Endothelial cell of umbilical vein (primary cell): Measurements from ENCODE around the gene SERGEF. TPM values are rescaled to one million over a fixed set of nuclear protein-coding genes. Genes with fewer than 3 reads are reported as not detected.

Experiments used
- BruUV-seq: library from RNA; stranded (reverse); fragments of 400-500 nt; replicated peaks from 2 replicates; lab custom pipeline; 2021; lab: Mats Ljungman, UMichigan
- CTCF ChIA-PET: fragments of 300-600, 350-600 bp; sonication (Branson Sonifier 250); formaldehyde crosslinking; loops from one replicate; lab custom pipeline; 2021; ENCODE audit warnings: antibody characterized with exemption, inconsistent platforms; lab: Charles Lee
- POLR2A ChIA-PET: fragments of 300-600, 350-600 bp; sonication (Branson Sonifier 250); formaldehyde crosslinking; loops from one replicate; lab custom pipeline; 2021; ENCODE audit warnings: antibody characterized with exemption, inconsistent platforms; lab: Charles Lee
- DNase-seq: peaks from one replicate; pipeline ENCODE4 v3.0.0-alpha.2; 2011; ENCODE audit warnings: low read depth, low spot score
- FAIRE-seq: peaks from 2 replicates; lab custom pipeline; 2011; peaks lifted over from hg19 to GRCh38; lab: Jason Lieb, UNC
- H2AFZ ChIP-seq: 2 replicates; pipeline ENCODE4 v1.6.0; 2012; ENCODE audit warnings: low read depth, low read length, control low read depth, inconsistent platforms
- H3K27ac ChIP-seq: 2 replicates; pipeline ENCODE4 v1.5.1; 2011; ENCODE audit warnings: low read depth, mild to moderate bottlenecking, control low read depth, low read length, moderate library complexity; ENCODE audit not compliant: insufficient read depth
- H3K27me3 ChIP-seq, 2 experiments: 2 replicates each; pipeline versions ENCODE4 v1.6.0 to v1.6.1; 2011; ENCODE audit warnings: low read length in 2 of 2, mixed read lengths in 1 of 2; ENCODE audit not compliant: control insufficient read depth in 2 of 2, insufficient read depth in 2 of 2
- H3K36me3 ChIP-seq, 2 experiments: 2 replicates in 1 of 2; 3 replicates in 1 of 2; pipeline ENCODE4 v1.5.1; 2011; ENCODE audit warnings: low read length in 2 of 2, mild to moderate bottlenecking in 1 of 2, moderate library complexity in 1 of 2; ENCODE audit not compliant: control insufficient read depth in 2 of 2, insufficient read depth in 2 of 2; ENCODE audit errors: extremely low read depth in 1 of 2
- H3K4me1 ChIP-seq: 3 replicates; pipeline ENCODE4 v1.5.1; 2011; ENCODE audit warnings: mild to moderate bottlenecking, low read length; ENCODE audit not compliant: control insufficient read depth, insufficient read depth; ENCODE audit errors: extremely low read depth
- H3K4me2 ChIP-seq: 2 replicates; pipeline ENCODE4 v1.6.1; 2011; ENCODE audit warnings: low read length, control low read depth, mixed read lengths; ENCODE audit not compliant: insufficient read depth
- H3K4me3 ChIP-seq, 3 experiments: fragments of 200-600 bp in 1 of 3; sonication (generic), shearing (Covaris generic) in 1 of 3; replicated peaks in 1 of 3; 2 replicates each; pipeline ENCODE4 v1.5.1; 2011 to 2016; ENCODE audit warnings: control low read depth in 3 of 3, low read length in 3 of 3, mild to moderate bottlenecking in 2 of 3, inconsistent platforms in 1 of 3, low read depth in 1 of 3, moderate library complexity in 1 of 3; ENCODE audit not compliant: insufficient read depth in 1 of 3
- H3K79me2 ChIP-seq: 2 replicates; pipeline ENCODE4 v1.6.0; 2012; ENCODE audit warnings: low read length, inconsistent platforms; ENCODE audit not compliant: control insufficient read depth, insufficient read depth
- H3K9ac ChIP-seq: replicated peaks from 2 replicates; pipeline ENCODE3; 2011; ENCODE audit warnings: low read length, control low read depth; ENCODE audit not compliant: insufficient read depth; ENCODE audit errors: extremely low read depth
- H3K9me1 ChIP-seq: replicated peaks from 3 replicates; pipeline ENCODE4 v1.6.0; 2011; ENCODE audit warnings: mild to moderate bottlenecking, low read length; ENCODE audit not compliant: control insufficient read depth, insufficient read depth; ENCODE audit errors: extremely low read depth
- H3K9me3 ChIP-seq: replicated peaks from 2 replicates; pipeline ENCODE4 v1.5.1; 2012; ENCODE audit warnings: low read length, inconsistent platforms; ENCODE audit not compliant: control insufficient read depth, insufficient read depth
- H4K20me1 ChIP-seq: replicated peaks from 2 replicates; pipeline ENCODE3; 2011; ENCODE audit warnings: mild to moderate bottlenecking, low read length; ENCODE audit not compliant: control insufficient read depth, insufficient read depth; ENCODE audit errors: extremely low read depth
- EZH2 ChIP-seq: IDR thresholded peaks from 2 replicates; pipeline ENCODE4 v1.6.1; 2012; ENCODE audit warnings: borderline replicate concordance, low read depth, mild to moderate bottlenecking, moderate library complexity, low read length, inconsistent platforms; ENCODE audit not compliant: severe bottlenecking
- FOS ChIP-seq: IDR thresholded peaks from 2 replicates; pipeline ENCODE4 v1.6.1; 2011; ENCODE audit warnings: mild to moderate bottlenecking, low read length, moderate library complexity, borderline replicate concordance; ENCODE audit not compliant: insufficient read depth
- GATA2 ChIP-seq: IDR thresholded peaks from 2 replicates; pipeline ENCODE4 v1.7.0; 2011; ENCODE audit warnings: low read depth, mild to moderate bottlenecking, moderate library complexity, mixed read lengths, low read length; ENCODE audit not compliant: insufficient read length, insufficient read depth
- JUN ChIP-seq: IDR thresholded peaks from 2 replicates; pipeline ENCODE4 v1.6.1; 2011; ENCODE audit warnings: borderline replicate concordance, low read depth; ENCODE audit not compliant: insufficient read length, insufficient read depth
- MYC ChIP-seq: IDR thresholded peaks from one replicate; pipeline ENCODE4 v1.6.1; 2011; ENCODE audit warnings: mild to moderate bottlenecking, low read depth, low read length
- POLR2A ChIP-seq: IDR thresholded peaks from 2 replicates; pipeline ENCODE4 v1.6.1; 2012; ENCODE audit warnings: low read depth, mild to moderate bottlenecking, control low read depth, low read length
- POLR2AphosphoS5 ChIP-seq: IDR thresholded peaks from 2 replicates; pipeline ENCODE4 v1.6.1; 2012; ENCODE audit warnings: low read depth, mild to moderate bottlenecking, control low read depth, low read length, moderate library complexity; ENCODE audit not compliant: insufficient read depth
- dilution Hi-C: fragments of 300-500 bp; cut with MboI; formaldehyde crosslinking; loops from one replicate; pipeline ENCODE4 v1.15.0; 2019; ENCODE audit warnings: low sequenced_read_pairs; ENCODE audit not compliant: extremely low pct_ligation_motif_present
- intact Hi-C: fragments of 100-400 bp; cut with micrococcal nuclease; formaldehyde crosslinking; loops from one replicate; pipeline ENCODE4 v1.10.0; 2022
- polyA plus RNA-seq, 4 experiments: library from polyadenylated mRNA; depleted of rRNA in 3 of 4; stranded (reverse) in 3 of 4; unstranded in 1 of 4; fragments of >200 nt; gene quantifications; 2 replicates each; pipeline versions ENCODE4 v1.2.1 to v1.2.3, GENCODE V29; 2011 to 2012; ENCODE audit warnings: missing spikeins in 1 of 4
- total RNA-seq: library from RNA; stranded (reverse); gene quantifications from 2 replicates; pipeline ENCODE4 v1.2.3, GENCODE V29; 2021
- TF ChIP-seq, protein P1 (sequence below): IDR thresholded peaks from 2 replicates; pipeline ENCODE4 v1.6.1; 2011; ENCODE audit not compliant: insufficient read depth, insufficient read length
- TF ChIP-seq, protein P2 (sequence below), 2 donors: IDR thresholded peaks; 1 replicate in 1 of 2; 2 replicates in 1 of 2; pipeline ENCODE4 v1.5.1; 2011; ENCODE audit warnings: low read length in 2 of 2, mild to moderate bottlenecking in 2 of 2, moderate library complexity in 2 of 2, control low read depth in 1 of 2, inconsistent platforms in 1 of 2, low read depth in 1 of 2; ENCODE audit not compliant: insufficient read depth in 1 of 2; ENCODE audit errors: extremely low read depth in 1 of 2

SERGEF gene
- total and polyA plus RNA-seq, 2 donors (not counting 3 experiments of a cell fraction or from before 2014, with no cell fraction given): 8.7 to 16.7 TPM

DNA sequence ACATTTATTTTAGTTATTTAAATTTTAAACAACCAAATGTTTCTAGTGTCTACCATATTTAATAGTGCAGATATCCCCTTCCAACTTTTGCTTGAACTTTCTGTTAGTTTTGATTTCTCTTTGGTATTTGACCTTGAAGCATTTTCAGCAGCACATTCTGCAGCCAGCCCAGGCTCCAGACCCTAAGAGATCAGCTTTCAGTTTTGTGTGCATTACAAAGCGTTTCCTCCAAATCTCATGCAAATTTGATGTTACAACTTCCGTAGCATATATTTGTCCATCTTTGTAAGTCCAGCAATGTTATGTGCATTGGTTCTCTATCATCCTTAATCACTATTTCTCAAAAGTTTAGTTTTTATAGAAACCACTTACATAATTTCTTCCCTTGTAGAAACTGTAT, 14.6 kb upstream of the SERGEF start:
- H4K20me1 ChIP-seq: no peaks in the 10 kb centered on the region
- no peak overlapping the region for H3K4me3 ChIP-seq
- H3K36me3 ChIP-seq: no peaks in the 10 kb centered on the region
- no TSS peak for BruUV-seq
- TF ChIP-seq GATA2: no peak
- TF ChIP-seq, protein P1, sequence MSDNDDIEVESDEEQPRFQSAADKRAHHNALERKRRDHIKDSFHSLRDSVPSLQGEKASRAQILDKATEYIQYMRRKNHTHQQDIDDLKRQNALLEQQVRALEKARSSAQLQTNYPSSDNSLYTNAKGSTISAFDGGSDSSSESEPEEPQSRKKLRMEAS: no peak
- TF ChIP-seq EZH2: no peak
- TF ChIP-seq JUN: no peak
- TF ChIP-seq MYC: no peak
- no peak for TF ChIP-seq FOS
- TF ChIP-seq, protein P2, sequence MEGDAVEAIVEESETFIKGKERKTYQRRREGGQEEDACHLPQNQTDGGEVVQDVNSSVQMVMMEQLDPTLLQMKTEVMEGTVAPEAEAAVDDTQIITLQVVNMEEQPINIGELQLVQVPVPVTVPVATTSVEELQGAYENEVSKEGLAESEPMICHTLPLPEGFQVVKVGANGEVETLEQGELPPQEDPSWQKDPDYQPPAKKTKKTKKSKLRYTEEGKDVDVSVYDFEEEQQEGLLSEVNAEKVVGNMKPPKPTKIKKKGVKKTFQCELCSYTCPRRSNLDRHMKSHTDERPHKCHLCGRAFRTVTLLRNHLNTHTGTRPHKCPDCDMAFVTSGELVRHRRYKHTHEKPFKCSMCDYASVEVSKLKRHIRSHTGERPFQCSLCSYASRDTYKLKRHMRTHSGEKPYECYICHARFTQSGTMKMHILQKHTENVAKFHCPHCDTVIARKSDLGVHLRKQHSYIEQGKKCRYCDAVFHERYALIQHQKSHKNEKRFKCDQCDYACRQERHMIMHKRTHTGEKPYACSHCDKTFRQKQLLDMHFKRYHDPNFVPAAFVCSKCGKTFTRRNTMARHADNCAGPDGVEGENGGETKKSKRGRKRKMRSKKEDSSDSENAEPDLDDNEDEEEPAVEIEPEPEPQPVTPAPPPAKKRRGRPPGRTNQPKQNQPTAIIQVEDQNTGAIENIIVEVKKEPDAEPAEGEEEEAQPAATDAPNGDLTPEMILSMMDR (IDR thresholded peaks at IDR 0.05; ENCODE audit: extremely low read depth in 1 of 2, insufficient read depth in 1 of 2, low read depth in 1 of 2, low read length in 2 of 2): no peak
- TF ChIP-seq POLR2AphosphoS5: no peak
- no peak for TF ChIP-seq POLR2A
- DNase-seq (no peak), FAIRE-seq (no peak)
- H3K4me2 ChIP-seq: no peak overlapping the region
- no peaks in the 10 kb centered on the region for H3K4me1 ChIP-seq
- intact Hi-C loops (no loop called here), dilution Hi-C loops (no loop called here)
- H3K27ac ChIP-seq: no peak overlapping the region
- no peaks in the 10 kb centered on the region for H3K79me2 ChIP-seq
- H2AFZ ChIP-seq: no peak overlapping the region
- H3K9me1 ChIP-seq: no peaks in the 10 kb centered on the region
- CTCF ChIA-PET: no interaction called here
- H3K9me3 ChIP-seq: no peaks in the 10 kb centered on the region
- H3K9ac ChIP-seq: no peak overlapping the region
- peaks cover 0 to 4% of the 10 kb centered on the region in 2 experiments for H3K27me3 ChIP-seq
- POLR2A ChIA-PET: no interaction called here
